Neural progenitor cell (in vitro differentiated cells): ENCODE results near the gene RADIL.

Source experiments
- EZH2 ChIP-seq: fragments of 200-600 bp; sonication (generic); IDR thresholded peaks from 2 replicates; pipeline ENCODE4 v1.6.1; 2017; ENCODE audit warnings: antibody characterized with exemption, mild to moderate bottlenecking, moderate library complexity
- EZH2phosphoT487 ChIP-seq: fragments of 200-600 bp; sonication (generic); IDR thresholded peaks from 2 replicates; pipeline ENCODE4 v1.6.1; 2017; ENCODE audit warnings: antibody characterized with exemption
- TF ChIP-seq, protein P1 (sequence below): fragments of 200-600 bp; sonication (generic); IDR thresholded peaks from 2 replicates; pipeline ENCODE4 v1.5.1; 2017; ENCODE audit warnings: antibody characterized with exemption, mild to moderate bottlenecking

DNA sequence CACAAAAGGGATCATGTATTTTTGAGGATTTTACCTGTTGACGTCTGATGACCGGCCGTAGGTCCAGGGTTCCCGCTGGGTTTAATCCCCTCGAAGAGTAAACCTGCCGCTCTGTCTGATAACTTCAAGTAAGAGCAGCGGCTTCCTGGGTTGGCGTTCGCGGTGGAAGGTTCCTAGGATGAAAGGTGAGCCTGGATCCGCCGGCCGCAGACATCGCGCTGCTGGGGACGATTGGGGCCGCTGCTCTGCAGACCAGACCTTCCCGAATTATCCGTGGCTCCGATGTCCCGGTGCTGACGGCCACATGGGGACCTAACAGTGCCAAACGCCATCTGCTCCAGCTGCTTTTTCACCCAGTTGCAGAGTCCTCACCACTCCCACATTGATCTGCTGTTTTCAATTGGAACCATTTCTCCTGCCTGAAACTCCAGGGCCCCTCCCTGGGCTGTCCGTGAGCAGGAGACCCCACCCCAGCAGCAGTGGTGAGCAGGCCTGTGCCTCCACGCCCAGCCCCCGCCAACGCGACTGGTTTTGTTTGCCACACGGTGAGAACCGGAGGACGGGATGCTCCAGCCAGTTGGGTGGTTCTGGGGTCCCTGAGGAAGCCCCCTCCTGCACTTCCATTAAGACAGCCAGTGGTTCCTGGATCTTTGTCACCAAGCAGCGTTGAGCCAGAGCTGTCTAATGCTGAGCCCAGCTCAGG, 120.3 kb downstream of the RADIL start:
- TF ChIP-seq EZH2 (no peak), EZH2phosphoT487 (no peak)
- TF ChIP-seq, protein P1, sequence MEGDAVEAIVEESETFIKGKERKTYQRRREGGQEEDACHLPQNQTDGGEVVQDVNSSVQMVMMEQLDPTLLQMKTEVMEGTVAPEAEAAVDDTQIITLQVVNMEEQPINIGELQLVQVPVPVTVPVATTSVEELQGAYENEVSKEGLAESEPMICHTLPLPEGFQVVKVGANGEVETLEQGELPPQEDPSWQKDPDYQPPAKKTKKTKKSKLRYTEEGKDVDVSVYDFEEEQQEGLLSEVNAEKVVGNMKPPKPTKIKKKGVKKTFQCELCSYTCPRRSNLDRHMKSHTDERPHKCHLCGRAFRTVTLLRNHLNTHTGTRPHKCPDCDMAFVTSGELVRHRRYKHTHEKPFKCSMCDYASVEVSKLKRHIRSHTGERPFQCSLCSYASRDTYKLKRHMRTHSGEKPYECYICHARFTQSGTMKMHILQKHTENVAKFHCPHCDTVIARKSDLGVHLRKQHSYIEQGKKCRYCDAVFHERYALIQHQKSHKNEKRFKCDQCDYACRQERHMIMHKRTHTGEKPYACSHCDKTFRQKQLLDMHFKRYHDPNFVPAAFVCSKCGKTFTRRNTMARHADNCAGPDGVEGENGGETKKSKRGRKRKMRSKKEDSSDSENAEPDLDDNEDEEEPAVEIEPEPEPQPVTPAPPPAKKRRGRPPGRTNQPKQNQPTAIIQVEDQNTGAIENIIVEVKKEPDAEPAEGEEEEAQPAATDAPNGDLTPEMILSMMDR: no peak
